GM12874 (cell line): ENCODE measurements around the gene MMP2.

Source experiments
- CTCF ChIP-seq: IDR thresholded peaks from 2 replicates; pipeline ENCODE4 v1.5.1; 2011; ENCODE audit warnings: low read depth, mild to moderate bottlenecking, control low read depth, low read length, moderate library complexity; ENCODE audit not compliant: insufficient read depth

MMP2 gene

GRCh38 chr16:55501549-55502322, 22.7 kb downstream of the MMP2 start:
- TF ChIP-seq CTCF = peak; percentile 22; the same call in 1 of the 2 replicates

GRCh38 chr16:55502801-55503366, 23.9 kb downstream of the MMP2 start:
- TF ChIP-seq CTCF = no peak

GRCh38 chr16:55503726-55504550, 24.9 kb downstream of the MMP2 start:
- TF ChIP-seq CTCF = no peak

- no peak for TF ChIP-seq CTCF
Observed at GRCh38 chr16:55505333-55506015, 26.5 kb downstream of the MMP2 start.

GRCh38 chr16:55506083-55506482, 27.1 kb downstream of the MMP2 start:
- TF ChIP-seq CTCF = no peak

GRCh38 chr16:55506708-55507107, 27.7 kb downstream of the MMP2 start:
- TF ChIP-seq CTCF = no peak
